NK-92 (cell line): ENCODE results near the gene PYURF.

Experiments
- DNase-seq: peaks from one replicate; lab custom pipeline; 2025; ENCODE audit not compliant: unreplicated experiment; lab: John Stamatoyannopoulos, UW

PYURF gene

DNA sequence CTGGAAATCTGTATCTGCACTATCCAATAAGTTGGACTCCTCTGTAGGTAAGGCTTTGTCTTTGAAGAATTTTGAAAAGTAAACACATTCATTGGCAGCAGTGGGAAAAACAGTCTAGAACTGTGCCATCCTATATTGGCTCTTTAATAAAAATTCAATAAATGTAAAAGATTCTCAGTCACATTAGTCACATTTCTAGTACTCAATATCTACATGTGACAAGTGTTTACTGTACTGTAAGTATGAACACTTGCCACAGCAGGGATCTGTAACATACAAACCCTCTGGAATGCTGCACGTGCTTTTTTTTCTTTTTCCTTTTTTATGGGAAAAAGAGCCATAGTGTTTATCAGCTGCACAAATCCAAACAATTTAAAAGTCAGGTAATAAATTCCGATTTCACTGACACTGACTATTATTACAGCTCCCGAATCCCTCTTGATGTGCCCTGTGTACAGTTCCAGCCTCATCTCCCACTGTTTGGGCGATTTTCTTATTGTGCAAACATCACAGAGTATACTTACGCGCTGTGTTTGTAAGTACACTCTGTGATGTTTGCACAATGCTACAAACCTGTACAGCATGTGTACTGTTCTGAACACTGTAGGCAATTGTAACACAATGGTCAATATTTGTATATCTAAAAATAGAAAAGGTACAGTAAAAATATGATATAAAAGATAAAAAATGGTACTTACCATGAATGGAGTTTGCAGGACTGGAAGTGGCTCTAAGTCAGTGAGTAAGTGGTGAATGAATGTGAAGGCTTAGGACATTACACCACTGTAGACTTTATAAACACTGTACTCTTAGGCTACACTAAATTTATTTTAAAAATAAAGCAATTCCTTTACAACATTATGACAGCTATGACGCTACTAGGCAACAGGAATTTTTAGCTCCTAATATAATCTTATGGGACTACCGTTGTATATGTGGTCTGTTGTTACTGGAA, 8.7 kb downstream of the PYURF start:
- no peak for DNase-seq

DNA sequence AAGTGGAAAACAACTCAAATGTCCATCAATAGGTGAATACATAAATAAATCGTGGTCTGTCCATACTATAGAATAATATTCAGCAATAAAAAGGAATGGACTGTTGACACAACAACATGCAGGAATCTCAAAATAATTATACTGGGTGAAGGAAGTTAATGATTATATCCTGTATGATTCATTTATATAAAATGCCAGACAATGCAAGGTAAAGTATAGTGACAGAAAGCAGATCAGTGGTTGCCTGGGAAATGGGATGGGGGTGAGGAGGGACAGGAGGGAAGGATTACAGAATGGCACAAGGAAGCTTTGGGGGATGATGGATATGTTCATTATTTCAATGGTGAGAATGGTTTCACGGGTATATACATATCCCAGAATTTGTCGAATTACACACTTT, 12.3 kb downstream of the PYURF start:
- no peak for DNase-seq

DNA sequence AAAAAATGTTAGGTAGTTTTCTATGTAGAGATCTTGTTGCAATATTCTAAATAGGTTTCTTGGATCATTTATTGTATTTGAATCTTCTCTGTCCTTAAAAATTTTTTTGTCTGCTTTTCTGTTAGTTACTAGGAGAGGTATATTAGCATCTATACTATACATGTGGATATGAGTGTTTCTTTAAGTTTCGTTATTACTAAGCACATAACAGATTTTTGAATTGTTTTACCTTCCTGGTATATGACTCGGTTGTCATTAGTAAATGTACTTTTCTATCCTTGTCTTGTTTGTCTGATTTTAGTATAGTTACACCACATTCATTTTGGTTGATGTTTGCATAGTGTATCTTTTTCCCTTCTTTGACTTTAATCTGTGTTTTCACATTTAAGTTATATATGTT, 20.2 kb downstream of the PYURF start:
- DNase-seq, result no peak

DNA sequence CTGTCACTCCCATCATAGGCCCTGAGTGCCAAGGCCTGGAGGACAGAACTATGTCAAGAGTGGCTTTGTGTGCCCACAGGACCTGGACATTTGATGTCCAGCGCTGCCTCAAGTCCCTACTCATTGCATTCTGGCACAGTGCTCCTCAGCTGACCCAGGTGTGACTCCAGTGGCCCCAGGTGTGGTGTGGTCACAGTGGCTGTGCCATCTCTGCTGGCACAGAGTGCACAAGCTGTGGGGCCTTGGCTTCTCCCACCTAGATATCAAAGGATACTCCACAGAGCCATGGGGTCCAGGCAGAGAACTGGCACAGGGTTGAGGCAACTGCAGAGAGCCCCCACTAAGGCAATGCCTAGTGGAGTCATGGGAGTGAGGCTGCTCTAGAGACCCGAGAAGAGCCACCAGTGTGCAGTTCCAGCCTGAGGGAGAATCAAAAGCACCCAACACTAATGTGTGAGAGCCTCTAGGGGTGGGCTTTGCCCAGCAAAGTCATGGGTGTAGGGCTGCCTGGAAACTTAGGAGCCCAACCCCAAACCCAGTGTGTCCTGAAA, 25.6 kb downstream of the PYURF start:
- no peak for DNase-seq

DNA sequence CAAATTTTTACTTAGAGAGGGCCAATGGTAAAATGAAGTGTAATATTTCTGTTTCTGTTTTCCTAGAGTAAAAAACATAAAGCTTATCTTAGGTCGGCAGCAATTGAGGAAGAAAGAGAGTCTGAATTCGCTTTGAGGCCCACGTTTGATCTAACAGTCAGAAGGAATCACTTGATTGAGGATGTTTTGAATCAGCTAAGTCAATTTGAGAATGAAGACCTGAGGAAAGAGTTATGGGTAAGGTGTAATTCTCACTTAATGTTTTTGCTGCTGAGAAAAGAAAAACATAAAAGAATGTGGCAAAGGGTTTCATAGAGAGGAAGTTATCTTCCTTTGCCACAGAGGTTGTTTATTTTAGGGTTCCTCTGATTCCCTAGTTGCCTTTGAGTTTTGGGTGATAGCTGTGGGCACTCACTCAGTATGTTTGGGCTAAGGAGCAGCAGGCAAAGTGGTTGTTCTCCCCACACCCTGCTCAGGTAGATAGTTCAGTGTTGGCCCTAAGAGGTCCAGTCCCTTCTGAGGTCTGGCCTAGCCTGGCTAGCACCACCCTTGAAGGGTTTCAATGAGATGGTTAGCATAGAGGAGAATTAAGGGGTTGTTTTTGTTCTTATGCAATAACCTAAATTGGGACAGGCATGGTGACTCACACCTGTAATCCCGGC, 34.3 kb downstream of the PYURF start:
- DNase-seq, result no peak

DNA sequence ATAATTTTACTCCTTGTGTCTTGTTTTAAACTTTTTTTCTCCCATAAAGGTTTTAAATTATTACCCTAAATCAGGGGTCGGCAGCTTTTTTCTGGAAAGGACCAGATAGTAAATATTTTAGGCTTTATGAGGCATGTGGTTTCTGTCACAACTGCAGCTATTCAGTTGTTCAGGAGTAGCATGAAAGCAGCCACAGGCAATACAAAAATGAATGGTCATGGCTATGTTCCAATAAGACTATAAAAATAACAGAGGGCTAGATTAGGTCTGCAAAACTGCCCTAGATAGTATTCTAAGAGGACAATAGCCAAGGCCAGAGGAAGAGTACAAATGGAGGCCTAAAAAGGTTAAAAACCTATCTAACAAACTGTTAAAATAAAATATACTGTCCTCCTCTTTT, 42.0 kb downstream of the PYURF start:
- DNase-seq, result no peak

DNA sequence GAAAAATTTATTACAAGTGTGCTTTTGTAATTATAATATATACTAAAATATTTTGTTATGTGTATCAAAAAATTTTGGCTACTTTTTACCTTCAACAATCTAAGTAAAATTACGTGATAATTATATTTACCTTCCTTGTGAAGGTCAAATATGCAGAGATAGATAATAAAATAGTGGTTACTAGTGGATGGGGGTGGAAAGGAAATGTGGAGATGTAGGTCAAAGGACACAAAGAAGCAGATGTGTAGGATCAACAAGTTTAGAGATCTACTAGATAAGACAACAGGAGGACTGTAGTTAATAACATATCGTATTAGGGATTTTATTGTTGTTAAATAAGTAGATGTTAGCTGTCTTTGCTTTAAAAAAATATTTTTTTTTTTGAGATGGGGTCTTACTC, 45.3 kb downstream of the PYURF start:
- DNase-seq, result no peak

DNA sequence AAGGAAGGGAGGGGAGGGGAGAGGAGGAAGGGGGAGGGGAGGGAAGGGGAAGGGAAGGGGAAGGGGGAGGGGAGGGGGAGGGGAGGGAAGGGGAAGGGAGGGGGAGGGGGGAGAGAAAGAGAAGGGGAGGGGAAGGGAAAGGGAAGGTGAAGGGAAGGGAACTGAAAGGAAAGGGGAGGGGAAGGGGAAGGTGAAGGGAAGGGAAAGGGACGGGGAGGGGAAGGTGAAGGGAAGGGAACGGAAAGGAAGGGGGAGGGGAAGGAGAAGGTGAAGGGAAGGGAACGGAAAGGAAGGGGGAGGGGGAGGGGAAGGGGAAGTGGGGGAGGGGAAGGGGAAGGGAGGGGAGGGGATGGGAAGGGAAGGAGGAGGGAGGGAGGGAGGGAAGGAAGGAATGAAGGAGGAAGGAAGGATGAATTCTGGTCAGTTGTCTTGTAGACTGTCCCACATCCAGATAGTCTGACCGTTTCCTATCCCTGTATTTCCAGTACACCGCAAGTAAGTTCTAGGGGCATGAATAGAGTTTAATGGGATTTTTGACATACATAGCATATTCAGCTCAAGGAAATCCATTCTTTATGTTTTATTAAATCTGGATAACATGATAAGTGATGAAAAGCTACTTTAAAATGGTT, 46.2 kb downstream of the PYURF start:
- no peak for DNase-seq
